SIG-M5 treated with dmso at 0.1 percent for 504 hours (cell line): ENCODE measurements around the gene TEX48.

Experiments
- DNase-seq: peaks from one replicate; lab custom pipeline; 2025; ENCODE audit not compliant: unreplicated experiment; lab: John Stamatoyannopoulos, UW

The TEX48 gene

GRCh38 chr9:114694146-114694545, 12.2 kb upstream of the TEX48 start:
- DNase-seq = no peak

GRCh38 chr9:114693248-114693855, 11.4 kb upstream of the TEX48 start:
- no peak for DNase-seq

- DNase-seq = no peak
Observed at GRCh38 chr9:114691956-114692295, 9.9 kb upstream of the TEX48 start.

GRCh38 chr9:114691046-114691955, 9.3 kb upstream of the TEX48 start:
- DNase-seq = peak; percentile 29

- no peak for DNase-seq
Observed at GRCh38 chr9:114690308-114690707, 8.3 kb upstream of the TEX48 start.

DNA sequence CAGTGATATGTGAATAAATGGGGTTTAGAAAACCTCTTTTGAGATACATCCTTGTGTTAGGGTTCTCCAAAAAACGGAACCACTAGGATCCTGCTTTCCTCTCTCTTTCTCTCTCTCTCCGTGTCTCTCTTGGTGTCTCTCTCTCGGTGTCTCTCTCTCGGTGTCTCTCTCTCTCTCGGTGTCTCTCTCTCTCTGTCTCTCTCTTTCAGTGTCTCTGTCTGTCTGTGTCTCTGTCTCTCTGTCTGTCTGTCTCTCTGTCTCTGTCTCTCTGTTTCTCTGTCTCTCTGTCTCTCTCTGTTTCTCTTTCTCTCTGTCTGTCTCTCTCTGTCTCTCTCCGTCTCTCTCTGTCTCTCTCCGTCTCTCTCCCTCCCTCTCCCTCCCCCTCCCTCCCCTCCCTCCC, 7.8 kb upstream of the TEX48 start:
- DNase-seq = no peak

- no peak for DNase-seq
Observed at GRCh38 chr9:114688909-114689610, 7.1 kb upstream of the TEX48 start.

GRCh38 chr9:114688379-114688778, 6.4 kb upstream of the TEX48 start:
- no peak for DNase-seq

DNA sequence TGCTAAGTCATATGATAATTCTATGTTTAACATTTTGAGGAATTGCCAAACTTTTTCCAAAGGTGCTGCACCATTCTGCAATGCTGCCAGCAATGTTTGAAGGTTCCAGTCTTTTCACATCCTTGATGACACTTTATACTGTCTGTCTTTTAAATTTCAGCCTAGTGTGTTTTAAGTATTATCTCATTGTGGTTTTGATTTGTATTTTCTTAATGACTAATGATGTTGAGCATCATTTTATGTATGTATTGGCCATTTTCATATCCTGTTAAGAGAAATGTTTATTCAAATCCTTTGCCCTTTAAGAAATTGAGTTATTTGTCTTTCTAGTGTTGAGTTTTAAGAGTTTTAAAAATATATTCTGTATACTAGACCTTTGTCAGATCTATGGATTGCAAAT, 5.0 kb upstream of the TEX48 start:
- DNase-seq = no peak

DNA sequence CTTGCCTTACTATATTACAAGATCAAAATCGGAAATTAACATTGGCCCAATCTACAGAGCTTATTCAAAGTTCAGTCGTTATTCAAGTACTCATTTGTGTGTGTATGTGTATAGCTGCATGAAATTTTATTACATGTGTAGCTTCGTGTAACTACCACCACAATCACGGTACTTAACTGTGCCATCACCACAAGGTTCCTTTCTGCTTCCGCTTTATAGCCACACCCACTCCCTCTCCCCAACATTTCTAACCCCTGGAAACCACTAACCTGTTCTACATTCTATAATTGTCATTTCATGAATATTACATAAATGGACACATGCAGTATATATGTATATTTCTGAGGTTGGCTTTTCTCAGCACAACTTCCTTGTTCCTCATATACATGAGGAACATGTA, 4.0 kb upstream of the TEX48 start:
- no peak for DNase-seq

- DNase-seq = no peak
Observed at GRCh38 chr9:114684036-114684435, 2.0 kb upstream of the TEX48 start.

DNA sequence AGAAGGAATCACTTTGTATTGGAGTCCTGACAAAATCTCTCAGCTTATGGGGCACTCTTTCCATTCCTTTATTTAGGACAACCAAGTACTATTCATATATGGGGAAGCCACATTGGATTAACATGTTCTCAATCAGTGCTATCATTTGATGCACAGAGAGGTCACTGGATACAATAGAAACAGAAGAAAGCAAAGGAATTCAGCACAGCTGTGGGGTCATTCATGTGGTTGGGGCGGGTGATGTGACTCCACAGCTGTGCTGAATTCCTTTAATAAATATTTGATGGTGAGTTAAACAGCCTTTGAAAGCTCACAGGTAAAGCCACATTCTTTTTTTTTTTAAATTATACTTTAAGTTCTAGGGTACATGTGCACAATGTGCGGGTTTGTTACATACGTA, 854 bp upstream of the TEX48 start:
- DNase-seq = no peak

DNA sequence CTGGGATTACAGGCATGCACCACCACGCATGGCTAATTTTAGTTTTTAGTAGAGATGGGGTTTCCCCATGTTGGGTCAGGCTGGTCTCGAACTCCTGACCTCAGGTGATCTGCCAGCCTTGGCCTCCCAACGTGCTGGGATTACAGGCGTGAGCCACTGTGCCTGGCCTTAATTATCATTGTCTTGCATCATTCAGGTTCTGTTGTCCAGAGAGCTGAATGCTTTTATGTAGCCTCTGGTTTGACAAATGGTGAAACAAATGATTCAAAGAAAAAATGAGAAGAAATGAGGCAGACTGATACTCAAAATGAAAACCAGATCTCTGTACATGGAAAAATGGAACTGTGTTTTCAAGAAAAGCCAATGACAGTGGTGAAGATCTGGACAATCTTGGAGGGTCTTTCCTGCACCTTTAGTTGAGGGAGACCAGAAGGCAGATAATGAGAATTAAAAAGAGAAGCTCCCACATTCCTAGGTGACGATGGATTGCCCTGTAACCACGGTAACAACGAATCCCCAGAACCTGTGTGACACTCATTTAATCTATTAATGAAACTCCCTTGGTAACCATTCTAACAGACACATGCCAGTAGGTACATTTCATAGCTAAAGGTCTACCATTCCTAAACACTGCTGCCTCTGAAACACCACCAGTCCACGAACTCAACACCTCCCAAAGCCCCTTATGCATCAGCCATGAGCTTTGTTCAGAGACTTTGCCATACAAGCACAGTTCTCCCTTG, 1.6 kb downstream of the TEX48 start:
- DNase-seq = no peak

DNA sequence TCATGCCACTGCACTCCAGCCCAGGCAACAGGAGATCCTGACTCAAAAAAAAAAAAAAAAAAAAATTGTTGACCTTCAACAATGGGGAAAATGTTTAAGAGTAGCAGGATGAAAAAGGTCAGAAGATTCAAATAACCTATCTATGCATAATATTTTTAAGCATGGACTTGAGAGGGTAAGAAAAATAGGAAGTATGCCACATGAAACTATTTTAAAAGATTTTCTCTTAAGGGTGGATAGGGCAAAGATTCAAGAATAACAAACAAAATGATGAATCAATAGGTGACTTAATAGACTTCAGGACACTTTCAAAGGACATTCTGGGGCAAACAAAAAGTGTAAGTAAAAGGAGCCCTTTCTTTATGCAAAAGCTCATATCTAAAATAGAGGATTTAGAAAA, 3.2 kb downstream of the TEX48 start:
- DNase-seq = no peak

GRCh38 chr9:114678130-114678529, 3.9 kb downstream of the TEX48 start:
- DNase-seq = no peak

- DNase-seq = no peak
Observed at GRCh38 chr9:114677418-114677817, 4.6 kb downstream of the TEX48 start.

- no peak for DNase-seq
Observed at GRCh38 chr9:114676901-114677300, 5.1 kb downstream of the TEX48 start.

GRCh38 chr9:114674798-114675540, 7.0 kb downstream of the TEX48 start:
- DNase-seq = no peak

GRCh38 chr9:114674076-114674797, 7.8 kb downstream of the TEX48 start:
- DNase-seq = no peak

GRCh38 chr9:114671605-114672004, 10.4 kb downstream of the TEX48 start:
- DNase-seq = no peak
